HepG2 (cell line): ENCODE measurements around the gene NXN. TPM values are rescaled to one million over a fixed set of nuclear protein-coding genes. Genes with fewer than 3 reads are reported as not detected.

Source experiments
- ATAC-seq: fragments of 200-7000 bp; cut with Tn5 transposase; 3 replicates; pipeline ENCODE4 v1.9.1; 2020; ENCODE audit warnings: mild to moderate bottlenecking, moderate library complexity
- BruUV-seq: library from RNA; stranded (reverse); fragments of 400-500 nt; replicated peaks from 2 replicates; lab custom pipeline; 2021; lab: Mats Ljungman, UMichigan
- CTCF ChIA-PET: fragments of 300-600 bp; formaldehyde crosslinking; extraction: SDS; loops from one replicate; lab custom pipeline; 2021; ENCODE audit warnings: low total read pairs, inconsistent platforms, low intra/inter-chr PET ratio; lab: Yijun Ruan, JAX
- POLR2A ChIA-PET: fragments of 350-600 bp; sonication (Branson Sonifier 250); formaldehyde crosslinking; loops from one replicate; lab custom pipeline; 2020; ENCODE audit warnings: antibody characterized with exemption, inconsistent platforms; lab: Yijun Ruan, JAX
- DNase-seq: peaks from one replicate; pipeline ENCODE4 v3.0.0-alpha.2; 2015; ENCODE audit warnings: low spot score
- FAIRE-seq: peaks from 3 replicates; lab custom pipeline; 2011; peaks lifted over from hg19 to GRCh38; lab: Jason Lieb, UNC
- H2AFZ ChIP-seq: one replicate; pipeline ENCODE4 v1.6.1; 2011; ENCODE audit warnings: low read length, inconsistent platforms
- H3K27ac ChIP-seq: fragments of 300-600 bp; 3 replicates; pipeline ENCODE4 v1.8.0; 2011; ENCODE audit warnings: mixed run types, mild to moderate bottlenecking, mixed read lengths, low read length, inconsistent platforms; ENCODE audit not compliant: insufficient read depth; ENCODE audit errors: extremely low read length
- H3K27me3 ChIP-seq, 2 experiments: fragments of 200-600 bp in 1 of 2; 2 replicates in 1 of 2; 3 replicates in 1 of 2; pipeline versions ENCODE4 v1.6.0 to v1.8.0; 2011; ENCODE audit warnings: low read length in 2 of 2, mild to moderate bottlenecking in 2 of 2, moderate library complexity in 2 of 2, inconsistent platforms in 1 of 2; ENCODE audit not compliant: insufficient read depth in 2 of 2, control insufficient read depth in 1 of 2
- H3K36me3 ChIP-seq, 2 experiments: fragments of 200-600 bp in 1 of 2; replicated peaks in 1 of 2; 2 replicates in 1 of 2; 3 replicates in 1 of 2; pipeline versions ENCODE4 v1.5.1 to v1.8.0; 2011; ENCODE audit warnings: low read length in 2 of 2, inconsistent platforms in 1 of 2; ENCODE audit not compliant: insufficient read depth in 2 of 2, control insufficient read depth in 1 of 2
- H3K4me1 ChIP-seq: 2 replicates; pipeline ENCODE4 v1.5.1; 2012; ENCODE audit warnings: low read length, inconsistent platforms; ENCODE audit not compliant: insufficient read depth
- H3K4me2 ChIP-seq: 2 replicates; pipeline ENCODE4 v1.6.0; 2011; ENCODE audit warnings: low read depth, low read length, inconsistent platforms
- H3K4me3 ChIP-seq, 3 experiments: fragments of 200-600 bp in 1 of 3; sonication (generic), shearing (Covaris generic) in 1 of 3; replicated peaks in 1 of 3; 2 replicates each; pipeline ENCODE4 v1.5.1; 2011 to 2016; ENCODE audit warnings: low read length in 3 of 3, inconsistent platforms in 2 of 3, low read depth in 2 of 3, mild to moderate bottlenecking in 2 of 3, control low read depth in 1 of 3, mixed read lengths in 1 of 3; ENCODE audit not compliant: insufficient read depth in 1 of 3
- H3K79me2 ChIP-seq: one replicate; pipeline ENCODE4 v1.6.1; 2011; ENCODE audit warnings: low read length, inconsistent platforms; ENCODE audit not compliant: insufficient read depth
- H3K9ac ChIP-seq: 2 replicates; pipeline ENCODE4 v1.6.0; 2011; ENCODE audit warnings: mild to moderate bottlenecking, low read depth, low read length, inconsistent platforms; ENCODE audit not compliant: insufficient read depth
- H3K9me3 ChIP-seq: 2 replicates; pipeline ENCODE4 v1.5.1; 2012; ENCODE audit warnings: mild to moderate bottlenecking, low read length
- H4K20me1 ChIP-seq: 2 replicates; pipeline ENCODE4 v1.6.0; 2011; ENCODE audit warnings: inconsistent platforms, mild to moderate bottlenecking, low read length, moderate library complexity; ENCODE audit not compliant: insufficient read depth
- CBX1 ChIP-seq: IDR thresholded peaks from one replicate; pipeline ENCODE4 v1.6.1; 2016; ENCODE audit warnings: antibody characterized with exemption, low read depth
- E2F2 ChIP-seq: sonication (generic); formaldehyde crosslinking; IDR thresholded peaks from 2 replicates; pipeline ENCODE4 v1.4.0; 2020; ENCODE audit warnings: missing genetic modification reagents, borderline replicate concordance
- JDP2 ChIP-seq: sonication (generic); formaldehyde crosslinking; IDR thresholded peaks from 2 replicates; pipeline ENCODE4 v1.8.1; 2022; ENCODE audit warnings: missing genetic modification reagents, borderline replicate concordance
- MED13 ChIP-seq: sonication (generic); formaldehyde crosslinking; IDR thresholded peaks from 2 replicates; pipeline ENCODE4 v1.5.0; 2020; ENCODE audit warnings: missing genetic modification reagents
- MYNN ChIP-seq: sonication (generic); formaldehyde crosslinking; IDR thresholded peaks from 2 replicates; pipeline ENCODE4 v1.4.0; 2020; ENCODE audit warnings: mild to moderate bottlenecking, low read depth, missing genetic modification reagents
- PBX2 ChIP-seq: IDR thresholded peaks from 2 replicates; pipeline ENCODE4 v1.6.1; 2016; ENCODE audit warnings: control low read depth
- U2AF2 ChIP-seq: fragments of 200-400 bp; formaldehyde crosslinking; IDR thresholded peaks from 2 replicates; pipeline ENCODE4 v1.6.1; 2017; ENCODE audit warnings: low read depth, mild to moderate bottlenecking, low read length
- ZFP1 ChIP-seq: IDR thresholded peaks from 2 replicates; pipeline ENCODE4 v1.6.1; 2016
- ZNF280B ChIP-seq: sonication (generic); formaldehyde crosslinking; IDR thresholded peaks from 2 replicates; pipeline ENCODE4 v1.5.0; 2020; ENCODE audit warnings: missing genetic modification reagents, mild to moderate bottlenecking, borderline replicate concordance
- ZNF501 ChIP-seq: sonication (generic); formaldehyde crosslinking; IDR thresholded peaks from 2 replicates; pipeline ENCODE4 v1.5.1; 2020; ENCODE audit warnings: mild to moderate bottlenecking, moderate library complexity, missing genetic modification reagents
- ZNF552 ChIP-seq: sonication (generic); formaldehyde crosslinking; IDR thresholded peaks from 2 replicates; pipeline ENCODE4 v1.9.0; 2022; ENCODE audit warnings: missing genetic modification reagents, mild to moderate bottlenecking, borderline replicate concordance
- WGBS: methylation state at CpG from one replicate; pipeline ENCODE4 v1.1.6; 2017; ENCODE audit warnings: low lambda C conversion rate; 5-methylcytosine and 5-hydroxymethylcytosine counted together
- in situ Hi-C: cut with HindIII; loops from 2 replicates; pipeline ENCODE4 v1.10.0; 2017; ENCODE audit warnings: low pct_unique_long_range_greater_than_20kb; ENCODE audit not compliant: extremely low pct_ligation_motif_present
- intact Hi-C: fragments of 100-400 bp; cut with micrococcal nuclease; formaldehyde crosslinking; loops from one replicate; pipeline ENCODE4 v1.10.0; 2022; ENCODE audit not compliant: unreplicated experiment
- polyA plus RNA-seq, 8 experiments: library from polyadenylated mRNA; depleted of rRNA in 3 of 8; stranded (reverse) in 7 of 8; unstranded in 1 of 8; fragments of >200 nt; fragmentation: Illumina TruSeq in 4 of 8; extraction: Trizol in 4 of 8; gene quantifications; 2 replicates each; pipeline versions ENCODE4 v1.2.1 to v1.2.3, GENCODE V29; 2011 to 2016; ENCODE audit warnings: low read depth in 4 of 8, missing spikeins in 1 of 8, mixed read lengths in 1 of 8; ENCODE audit not compliant: insufficient read depth in 1 of 8
- total RNA-seq, 5 experiments: library from RNA; depleted of rRNA; stranded (reverse); fragments of >200 nt; fragmentation: Illumina TruSeq; extraction: Trizol; gene quantifications; 2 replicates each; pipeline ENCODE4 v1.2.3, GENCODE V29; 2016; ENCODE audit warnings: low read depth in 1 of 5

NXN gene
- total and polyA plus RNA-seq, 2 of the 13 experiments (the other 11 are each of a cell fraction or from before 2014, with no cell fraction given) = 22.2 to 24.3 TPM

DNA sequence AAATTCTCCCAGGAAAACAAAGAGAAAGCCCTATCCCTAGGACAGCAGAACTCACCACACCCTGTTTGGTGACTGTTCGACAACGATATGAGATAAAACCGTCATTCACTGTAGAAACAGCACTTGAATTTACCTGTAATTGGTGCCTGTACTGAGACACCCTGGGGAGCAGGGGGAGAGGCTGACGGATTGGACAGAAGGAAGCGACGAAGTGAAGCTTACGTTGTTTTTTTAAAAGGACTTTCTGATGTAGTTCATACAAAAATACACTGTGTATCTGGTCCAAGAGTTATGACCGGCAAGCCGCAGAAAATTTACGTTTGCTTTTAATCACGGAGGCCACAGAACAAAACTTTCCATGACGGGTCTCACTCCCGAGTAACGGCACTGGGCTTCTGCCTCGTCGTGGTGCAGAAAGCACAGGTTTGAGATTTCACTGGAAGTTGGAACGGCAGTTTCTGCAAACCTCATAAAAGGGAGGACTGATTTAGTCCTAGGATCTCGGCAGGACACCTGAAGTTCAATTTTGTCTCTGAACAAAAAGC, 9.7 kb downstream of the NXN start:
- Histone ChIP-seq H2AFZ (no peak overlapping the region), H3K36me3 (peaks cover 0 to 4% of the 10 kb centered on the region in 2 experiments; a peak in 2 of 5 replicates), H3K4me2 (no peak overlapping the region), H3K27ac (no peak overlapping the region), H3K9ac (no peak overlapping the region), H3K9me3 (no peaks in the 10 kb centered on the region), H3K4me1 (peaks cover 9% of the 10 kb centered on the region), H3K27me3 (no peaks in the 10 kb centered on the region), H3K79me2 (peaks cover 57% of the 10 kb centered on the region), H4K20me1 (peaks cover 4% of the 10 kb centered on the region; the same call in 1 of the 2 replicates), H3K4me3 (no peak overlapping the region)
- ChIA-PET CTCF (no interaction called here), POLR2A (no interaction called here)
- intact Hi-C loops (no loop called here), in situ Hi-C loops (no loop called here)
- FAIRE-seq = no peak
- WGBS = 97% methylated on average over 18 of the region's 18 CpGs
- ATAC-seq = no peak
- TF ChIP-seq PBX2 = no peak
- no peak for TF ChIP-seq MYNN
- no peak for DNase-seq
- BruUV-seq = no TSS peak

GRCh38 chr17:968812-969730, 10.5 kb downstream of the NXN start:
- Histone ChIP-seq H3K36me3 (peaks cover 0 to 4% of the 10 kb centered on the region in 2 experiments; a peak in 2 of 5 replicates), H3K4me3 (no peak overlapping the region), H3K27me3 (no peaks in the 10 kb centered on the region), H2AFZ (no peak overlapping the region), H3K4me1 (peaks cover 8% of the 10 kb centered on the region), H3K4me2 (no peak overlapping the region), H3K79me2 (peaks cover 58% of the 10 kb centered on the region), H3K27ac (no peak overlapping the region), H3K9ac (no peak overlapping the region), H4K20me1 (peaks cover 4% of the 10 kb centered on the region; the same call in 1 of the 2 replicates), H3K9me3 (no peaks in the 10 kb centered on the region)
- DNase-seq = no peak
- CTCF ChIA-PET = no interaction called here
- POLR2A ChIA-PET = no interaction called here
- 93% methylated on average over 24 of the region's 24 CpGs for WGBS
- ATAC-seq = no peak
- intact Hi-C loops (no loop called here), in situ Hi-C loops (no loop called here)
- no TSS peak for BruUV-seq
- FAIRE-seq = no peak
- TF ChIP-seq E2F2 (CRISPR knock-in tag) (no peak), ZNF501 (CRISPR knock-in tag) (no peak), JDP2 (CRISPR knock-in tag) (no peak), ZNF280B (CRISPR knock-in tag) (no peak), U2AF2 (no peak), ZNF552 (CRISPR knock-in tag) (no peak), ZFP1 (no peak), CBX1 (no peak), MED13 (no peak)
